SK-N-SH (cell line): ENCODE data around the gene RPA3. TPM values are rescaled to one million over a fixed set of nuclear protein-coding genes. Genes with fewer than 3 reads are reported as not detected.

Source experiments
- CTCF ChIA-PET: fragments of 300-600, 350-600 bp; formaldehyde crosslinking; extraction: SDS; loops from one replicate; lab custom pipeline; 2021; lab: Yijun Ruan, JAX
- POLR2A ChIA-PET: fragments of 350-600 bp; sonication (Branson Sonifier 250); formaldehyde crosslinking; extraction: SDS; loops from one replicate; lab custom pipeline; 2020; ENCODE audit warnings: antibody characterized with exemption, inconsistent platforms; lab: Yijun Ruan, JAX
- DNase-seq: peaks from one replicate; pipeline ENCODE4 v3.0.0; 2012
- H2AFZ ChIP-seq: fragments of 200-600 bp; sonication (generic); 2 replicates; pipeline ENCODE4 v1.8.1; 2016; ENCODE audit warnings: antibody characterized with exemption, mild to moderate bottlenecking, low read depth
- H3F3A ChIP-seq: fragments of 200-600 bp; sonication (generic); replicated peaks from 2 replicates; pipeline ENCODE3; 2016; ENCODE audit warnings: antibody characterized with exemption, mild to moderate bottlenecking; ENCODE audit not compliant: insufficient read depth
- H3K27ac ChIP-seq, 2 experiments: fragments of 200-500 bp in 1 of 2; fragments of 200-600 bp in 1 of 2; sonication (Bioruptor generic) in 1 of 2; sonication (generic), shearing (Covaris generic) in 1 of 2; 2 replicates each; pipeline versions ENCODE4 v1.5.1 to v1.6.1; 2014 to 2016; ENCODE audit warnings: low read depth in 2 of 2, inconsistent platforms in 1 of 2, low read length in 1 of 2, mild to moderate bottlenecking in 1 of 2, mixed read lengths in 1 of 2
- H3K27me3 ChIP-seq: fragments of 200-600 bp; sonication (generic), shearing (Covaris generic); 2 replicates; pipeline ENCODE4 v1.6.1; 2016; ENCODE audit warnings: mixed run types; ENCODE audit not compliant: insufficient read depth
- H3K36me3 ChIP-seq, 2 experiments: fragments of 200-500 bp in 1 of 2; fragments of 200-600 bp in 1 of 2; sonication (Bioruptor generic) in 1 of 2; sonication (generic) in 1 of 2; replicated peaks in 1 of 2; 2 replicates each; pipeline versions ENCODE3 to v1.5.1; 2014 to 2016; ENCODE audit warnings: low read length in 1 of 2, mild to moderate bottlenecking in 1 of 2; ENCODE audit not compliant: insufficient read depth in 2 of 2, control insufficient read depth in 1 of 2
- H3K4me1 ChIP-seq, 2 experiments: fragments of 200-500 bp in 1 of 2; fragments of 200-600 bp in 1 of 2; sonication (Bioruptor generic) in 1 of 2; sonication (generic), shearing (Covaris generic) in 1 of 2; 2 replicates each; pipeline versions ENCODE4 v1.5.1 to v1.6.1; 2014 to 2016; ENCODE audit warnings: low read depth in 1 of 2, low read length in 1 of 2, mixed run types in 1 of 2; ENCODE audit not compliant: insufficient read depth in 2 of 2, control insufficient read depth in 1 of 2
- H3K4me2 ChIP-seq: fragments of 200-600 bp; sonication (generic), shearing (Covaris generic); 2 replicates; pipeline ENCODE4 v1.6.1; 2017; ENCODE audit warnings: mixed run types
- H3K4me3 ChIP-seq, 2 experiments: fragments of 200-500 bp in 1 of 2; fragments of 200-600 bp in 1 of 2; sonication (Bioruptor generic) in 1 of 2; sonication (generic), shearing (Covaris generic) in 1 of 2; 2 replicates each; pipeline versions ENCODE4 v1.5.1 to v1.8.1; 2014 to 2016; ENCODE audit warnings: low read depth in 2 of 2, inconsistent platforms in 1 of 2, low read length in 1 of 2, mild to moderate bottlenecking in 1 of 2, mixed read lengths in 1 of 2, moderate library complexity in 1 of 2
- H3K79me2 ChIP-seq: fragments of 200-600 bp; sonication (generic); 2 replicates; pipeline ENCODE4 v1.8.1; 2017; ENCODE audit warnings: mild to moderate bottlenecking; ENCODE audit not compliant: insufficient read depth
- H3K9ac ChIP-seq: fragments of 200-600 bp; sonication (generic); 2 replicates; pipeline ENCODE4 v1.6.1; 2017; ENCODE audit warnings: mixed run types
- H3K9me2 ChIP-seq: fragments of 200-600 bp; sonication (generic); 2 replicates; pipeline ENCODE4 v1.6.1; 2017; ENCODE audit warnings: mixed run types
- H3K9me3 ChIP-seq: fragments of 200-600 bp; sonication (generic); 2 replicates; pipeline ENCODE4 v1.6.1; 2017; ENCODE audit warnings: mixed run types, mild to moderate bottlenecking, moderate library complexity
- H4K20me1 ChIP-seq: fragments of 200-600 bp; sonication (generic); 2 replicates; pipeline ENCODE4 v1.6.1; 2017; ENCODE audit warnings: mild to moderate bottlenecking, mixed run types; ENCODE audit not compliant: insufficient read depth
- CHD2 ChIP-seq: fragments of 150-350 bp; IDR thresholded peaks from 2 replicates; pipeline ENCODE4 v1.6.1; 2018; ENCODE audit warnings: low read length; ENCODE audit not compliant: partially characterized antibody
- CTCF ChIP-seq: fragments of 200-600 bp; sonication (generic); IDR thresholded peaks from 2 replicates; pipeline ENCODE4 v1.6.1; 2017; ENCODE audit warnings: antibody characterized with exemption, mild to moderate bottlenecking, moderate library complexity
- FOSL2 ChIP-seq: IDR thresholded peaks from 2 replicates; pipeline ENCODE4 v1.4.0; 2012; ENCODE audit warnings: low read depth, mild to moderate bottlenecking, moderate library complexity, borderline replicate concordance
- FOXJ3 ChIP-seq: sonication (generic); formaldehyde crosslinking; IDR thresholded peaks from 2 replicates; pipeline ENCODE4 v1.5.1; 2020; ENCODE audit warnings: mild to moderate bottlenecking, missing genetic modification reagents
- GABPA ChIP-seq: IDR thresholded peaks from 2 replicates; pipeline ENCODE4 v1.4.0; 2012; ENCODE audit warnings: low read depth, mild to moderate bottlenecking
- IRF3 ChIP-seq: fragments of 150-350 bp; IDR thresholded peaks from 2 replicates; pipeline ENCODE4 v1.6.1; 2016; ENCODE audit warnings: mild to moderate bottlenecking, low read depth, low read length
- MEF2A ChIP-seq: IDR thresholded peaks from 2 replicates; pipeline ENCODE4 v1.4.0; 2012; ENCODE audit warnings: low read depth, borderline replicate concordance
- NFIC ChIP-seq: IDR thresholded peaks from 2 replicates; pipeline ENCODE4 v1.4.0; 2012; ENCODE audit warnings: borderline replicate concordance
- NRF1 ChIP-seq: IDR thresholded peaks from 2 replicates; pipeline ENCODE4 v1.6.1; 2012; ENCODE audit warnings: low read depth, mild to moderate bottlenecking, low read length
- PBX3 ChIP-seq: IDR thresholded peaks from 2 replicates; pipeline ENCODE4; 2012
- POLR2AphosphoS5 ChIP-seq: IDR thresholded peaks from 2 replicates; pipeline ENCODE4 v1.6.1; 2012; ENCODE audit warnings: low read depth, low read length
- RAD21 ChIP-seq: IDR thresholded peaks from 2 replicates; pipeline ENCODE4 v1.6.1; 2012; ENCODE audit warnings: mild to moderate bottlenecking, low read length
- RCOR1 ChIP-seq: fragments of 150-350 bp; IDR thresholded peaks from 2 replicates; pipeline ENCODE4 v1.6.1; 2017; ENCODE audit warnings: antibody characterized with exemption, low read length
- RFX5 ChIP-seq: IDR thresholded peaks from 2 replicates; pipeline ENCODE4 v1.6.1; 2012; ENCODE audit warnings: mild to moderate bottlenecking, improper control_type of control experiment, low read length
- SMC3 ChIP-seq: IDR thresholded peaks from 2 replicates; pipeline ENCODE4 v1.6.1; 2012; ENCODE audit warnings: low read depth, low read length, improper control_type of control experiment
- TAF1 ChIP-seq: IDR thresholded peaks from 2 replicates; pipeline ENCODE4 v1.6.1; 2012; ENCODE audit warnings: low read depth, mild to moderate bottlenecking, low read length, moderate library complexity, borderline replicate concordance
- TEAD4 ChIP-seq: IDR thresholded peaks from 2 replicates; pipeline ENCODE4 v1.4.0; 2012; ENCODE audit warnings: mild to moderate bottlenecking, borderline replicate concordance; ENCODE audit not compliant: insufficient read depth
- USF2 ChIP-seq: fragments of 150-350 bp; IDR thresholded peaks from 2 replicates; pipeline ENCODE4 v1.6.1; 2017; ENCODE audit warnings: antibody characterized with exemption, low read length, low read depth, borderline replicate concordance
- YY1 ChIP-seq: IDR thresholded peaks from 2 replicates; pipeline ENCODE4 v1.4.0; 2012; ENCODE audit warnings: low read depth, mild to moderate bottlenecking
- ZBTB33 ChIP-seq: IDR thresholded peaks from 2 replicates; pipeline ENCODE4 v1.4.0; 2012; ENCODE audit warnings: low read depth, borderline replicate concordance
- WGBS: methylation state at CpG from one replicate; pipeline ENCODE4 v1.1.6; 2017; ENCODE audit warnings: low lambda C conversion rate; 5-methylcytosine and 5-hydroxymethylcytosine counted together
- polyA plus RNA-seq, 3 experiments: library from polyadenylated mRNA; depleted of rRNA; stranded (reverse); fragments of >200 nt; gene quantifications; 2 replicates each; pipeline ENCODE4 v1.2.3, GENCODE V29; 2012

Gene RPA3
- polyA plus RNA-seq, 1 of the 3 experiments (the other 2 are of a cell fraction), result 39.0 TPM

- no peak overlapping the region for H3K9ac ChIP-seq
- no peaks in the 10 kb centered on the region for H3K27me3 ChIP-seq
- TF ChIP-seq RFX5, result no peak
- TF ChIP-seq GABPA, result no peak
- TF ChIP-seq SMC3, result no peak
- TF ChIP-seq RCOR1, result no peak
- no peak for TF ChIP-seq YY1
- TF ChIP-seq PBX3, result no peak
- no peak for TF ChIP-seq USF2
- TF ChIP-seq TAF1, result no peak
- no peak for TF ChIP-seq FOXJ3
- no peak for TF ChIP-seq POLR2AphosphoS5
- no peak overlapping the region for H3K27ac ChIP-seq
- no peaks in the 10 kb centered on the region for H4K20me1 ChIP-seq
- no peak overlapping the region for H3K4me2 ChIP-seq
- no peaks in the 10 kb centered on the region for H3K36me3 ChIP-seq
- CTCF ChIA-PET, result interaction anchor here (0.7 to 1.8 kb wide), 4 partner anchors 9 to 80 kb away, joined by 3 to 7 read pairs (median 4); no protein-coding TSS in a partner anchor
- no peak overlapping the region for H3K4me3 ChIP-seq
- H2AFZ ChIP-seq, result no peak overlapping the region
- H3K9me3 ChIP-seq, result no peaks in the 10 kb centered on the region
- no peaks in the 10 kb centered on the region for H3K9me2 ChIP-seq
- no peaks in the 10 kb centered on the region for H3K79me2 ChIP-seq
- POLR2A ChIA-PET, result no interaction called here
- peaks cover 14 to 19% of the 10 kb centered on the region in 2 experiments for H3K4me1 ChIP-seq
- peaks cover 27% of the 10 kb centered on the region for H3F3A ChIP-seq
- no peak for DNase-seq
Measured at GRCh38 chr7:7699380-7699779, 19.0 kb downstream of the RPA3 start.

- Histone ChIP-seq H3K79me2 (no peaks in the 10 kb centered on the region), H3K9ac (no peak overlapping the region), H4K20me1 (no peaks in the 10 kb centered on the region), H3K27me3 (no peaks in the 10 kb centered on the region), H3K27ac (no peak overlapping the region), H3K9me2 (no peaks in the 10 kb centered on the region), H3K4me3 (no peak overlapping the region), H3K4me2 (no peak overlapping the region), H2AFZ (no peak overlapping the region), H3F3A (peaks cover 32% of the 10 kb centered on the region), H3K4me1 (peaks cover 14 to 19% of the 10 kb centered on the region in 2 experiments), H3K9me3 (no peaks in the 10 kb centered on the region), H3K36me3 (no peaks in the 10 kb centered on the region)
- DNase-seq, result no peak
- ChIA-PET CTCF (interaction anchor here (0.7 to 2.9 kb wide), 5 partner anchors 9 to 80 kb away, joined by 3 to 24 read pairs (median 5); no protein-coding TSS in a partner anchor), POLR2A (no interaction called here)
- 76% methylated on average over 2 of the region's 2 CpGs for WGBS
- TF ChIP-seq CTCF, result no peak
- no peak for TF ChIP-seq NFIC
- no peak for TF ChIP-seq TAF1
- no peak for TF ChIP-seq MEF2A
- TF ChIP-seq FOXJ3, result no peak
- TF ChIP-seq PBX3, result no peak
- TF ChIP-seq TEAD4, result no peak
- no peak for TF ChIP-seq ZBTB33
- TF ChIP-seq CHD2, result no peak
- no peak for TF ChIP-seq FOSL2
- TF ChIP-seq RAD21, result no peak
- TF ChIP-seq NRF1, result no peak
- TF ChIP-seq IRF3, result no peak
- no peak for TF ChIP-seq GABPA
Measured at GRCh38 chr7:7698930-7699329, 19.5 kb downstream of the RPA3 start.
